IPS-18a (cell line): Measurements from ENCODE around the gene HAVCR2.
"Not testable (repeated sequence)": the region's sequence is repeated elsewhere in the genome, so short reads cannot be mapped to it uniquely, and the experiment has no call there.

Experiments
- H3K27ac ChIP-seq: one replicate; pipeline ENCODE4 v1.5.1; 2013; ENCODE audit warnings: low read length
- H3K27me3 ChIP-seq: one replicate; pipeline ENCODE4 v1.6.1; 2013; ENCODE audit warnings: mild to moderate bottlenecking, low read length; ENCODE audit not compliant: control insufficient read depth, insufficient read depth
- H3K36me3 ChIP-seq: one replicate; pipeline ENCODE4 v1.6.1; 2013; ENCODE audit warnings: low read depth, low read length; ENCODE audit not compliant: control insufficient read depth
- H3K4me1 ChIP-seq: one replicate; pipeline ENCODE4 v1.6.1; 2013; ENCODE audit warnings: low read depth, low read length; ENCODE audit not compliant: control insufficient read depth
- H3K4me3 ChIP-seq: one replicate; pipeline ENCODE4 v1.5.1; 2013; ENCODE audit warnings: low read length
- H3K9ac ChIP-seq: one replicate; pipeline ENCODE4 v1.6.1; 2013; ENCODE audit warnings: mild to moderate bottlenecking, low read length, moderate library complexity
- H3K9me3 ChIP-seq: one replicate; pipeline ENCODE4 v1.6.1; 2013; ENCODE audit warnings: low read depth, low read length; ENCODE audit not compliant: control insufficient read depth

HAVCR2 gene

DNA sequence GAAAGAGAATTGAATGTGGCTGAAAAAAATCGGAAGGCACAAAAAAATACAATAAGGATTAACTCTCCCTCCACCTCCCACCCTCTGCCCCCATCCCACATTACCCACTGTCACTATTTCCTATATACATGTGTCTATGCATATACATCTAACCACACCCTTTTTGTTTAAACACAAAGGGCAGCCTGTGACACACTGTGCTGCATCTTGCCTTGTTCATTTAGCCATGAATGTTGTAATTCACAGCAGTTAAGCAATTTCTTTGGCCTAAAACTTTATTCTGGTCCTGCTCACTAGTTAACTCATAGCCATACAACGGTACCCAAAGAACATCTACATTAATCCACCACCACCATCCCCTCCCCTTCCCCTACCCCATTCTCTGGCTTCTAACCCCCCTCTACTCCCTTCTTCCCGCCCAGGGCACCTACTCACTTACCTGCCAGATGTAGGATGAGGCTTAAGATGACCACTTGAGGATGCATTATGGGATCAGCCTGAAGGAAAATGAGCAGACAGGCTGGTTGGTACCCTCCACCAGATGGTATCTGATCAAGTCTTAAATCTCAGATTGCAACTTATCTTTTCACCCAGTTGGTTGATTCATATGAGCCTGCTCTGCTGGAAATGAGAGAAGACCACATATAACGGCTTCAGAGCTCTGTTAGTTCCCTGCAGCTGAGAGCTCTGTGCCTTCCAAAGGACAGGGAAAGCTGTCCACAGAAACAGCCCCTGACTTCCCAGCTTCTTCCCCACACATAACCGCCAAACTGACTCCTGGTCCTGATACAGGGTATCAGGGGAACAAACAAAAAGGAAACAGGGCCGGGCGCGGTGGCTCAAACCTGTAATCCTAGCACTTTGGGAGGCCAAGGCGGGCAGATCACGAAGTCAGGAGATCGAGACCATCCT lies 51.1 kb downstream of the HAVCR2 start:
- H3K27ac ChIP-seq = no peak overlapping the region
- no peak overlapping the region for H3K9ac ChIP-seq
- no peak overlapping the region for H3K4me3 ChIP-seq
- H3K36me3 ChIP-seq = no peaks in the 10 kb centered on the region
- H3K9me3 ChIP-seq = no peaks in the 10 kb centered on the region
- no peaks in the 10 kb centered on the region for H3K4me1 ChIP-seq
- H3K27me3 ChIP-seq = no peaks in the 10 kb centered on the region

DNA sequence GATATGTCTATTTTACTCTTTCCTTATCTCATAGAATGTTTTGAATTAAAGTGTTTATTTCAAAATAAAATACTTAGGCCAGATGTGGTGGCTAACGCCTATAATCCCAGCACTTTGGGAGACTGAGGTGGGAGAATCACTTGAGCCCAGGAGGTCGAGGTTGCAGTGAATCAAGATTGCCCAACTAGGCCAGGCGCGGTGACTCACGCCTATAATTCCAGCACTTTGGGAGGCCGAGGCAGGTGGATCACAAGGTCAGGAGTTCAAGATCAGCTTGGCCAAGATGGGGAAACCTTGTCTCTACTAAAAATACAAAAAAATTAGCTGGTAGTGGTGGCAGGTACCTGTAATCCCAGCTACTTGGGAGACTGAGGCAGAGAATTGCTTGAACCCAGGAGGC lies 52.0 kb downstream of the HAVCR2 start:
- H3K4me1 ChIP-seq, H3K27ac ChIP-seq, H3K9me3 ChIP-seq, H3K36me3 ChIP-seq, H3K27me3 ChIP-seq, H3K4me3 ChIP-seq, H3K9ac ChIP-seq: not testable (repeated sequence)

GRCh38 chr5:157051604-157052245 lies 57.1 kb downstream of the HAVCR2 start:
- H3K9me3 ChIP-seq = no peaks in the 10 kb centered on the region
- no peak overlapping the region for H3K9ac ChIP-seq
- peaks cover 10% of the 10 kb centered on the region for H3K4me1 ChIP-seq
- no peaks in the 10 kb centered on the region for H3K27me3 ChIP-seq
- no peak overlapping the region for H3K4me3 ChIP-seq
- H3K36me3 ChIP-seq = no peaks in the 10 kb centered on the region
- no peak overlapping the region for H3K27ac ChIP-seq

DNA sequence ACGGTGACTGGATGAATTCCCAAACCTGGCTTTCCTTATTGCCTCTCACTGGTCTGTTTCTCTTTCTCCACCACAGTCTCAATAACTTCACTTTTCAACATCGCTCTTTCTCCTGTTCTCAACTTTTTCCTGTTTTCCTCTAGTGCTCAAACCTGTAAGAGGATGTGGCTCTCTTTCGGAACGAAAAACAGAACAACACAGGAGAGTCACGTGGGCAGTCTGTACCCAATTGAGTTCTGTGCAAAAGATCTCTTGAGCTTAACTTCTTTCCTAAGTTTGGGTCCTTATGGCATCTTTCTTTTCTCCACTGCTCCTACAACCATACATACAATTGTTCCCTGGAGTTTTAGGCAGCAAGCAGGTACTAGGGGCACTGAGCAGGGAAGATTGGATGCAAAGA lies 58.8 kb downstream of the HAVCR2 start:
- no peak overlapping the region for H3K27ac ChIP-seq
- peaks cover 10% of the 10 kb centered on the region for H3K4me1 ChIP-seq
- H3K9ac ChIP-seq = no peak overlapping the region
- H3K4me3 ChIP-seq = no peak overlapping the region
- H3K36me3 ChIP-seq = no peaks in the 10 kb centered on the region
- no peaks in the 10 kb centered on the region for H3K9me3 ChIP-seq
- H3K27me3 ChIP-seq = no peaks in the 10 kb centered on the region

- Histone ChIP-seq H3K9ac (no peak overlapping the region), H3K4me3 (no peak overlapping the region), H3K36me3 (no peaks in the 10 kb centered on the region), H3K9me3 (no peaks in the 10 kb centered on the region), H3K4me1 (peaks cover 10% of the 10 kb centered on the region), H3K27ac (no peak overlapping the region), H3K27me3 (no peaks in the 10 kb centered on the region)
Observed at GRCh38 chr5:157049605-157050004, 59.2 kb downstream of the HAVCR2 start.

DNA sequence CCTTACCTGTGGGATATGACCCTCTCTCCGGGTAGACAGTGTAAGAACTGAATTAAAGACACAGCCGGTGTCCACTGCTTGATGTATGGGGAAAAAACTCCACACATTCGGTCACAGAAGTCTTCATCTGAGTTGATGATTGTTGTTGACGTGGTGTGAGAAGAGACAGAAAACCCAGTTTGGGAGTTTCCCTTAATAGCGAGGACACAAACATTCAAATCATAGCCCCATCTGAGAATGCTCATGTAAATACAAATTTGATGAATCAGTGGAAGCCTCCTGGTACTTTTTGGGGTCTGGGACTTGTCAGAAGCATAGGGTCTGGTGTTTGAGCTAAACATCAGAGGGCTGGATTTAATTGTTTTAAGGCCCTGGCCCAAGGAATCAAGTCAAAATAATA lies 60.9 kb downstream of the HAVCR2 start:
- Histone ChIP-seq H3K4me3 (no peak overlapping the region), H3K9ac (no peak overlapping the region), H3K36me3 (no peaks in the 10 kb centered on the region), H3K4me1 (peaks cover 10% of the 10 kb centered on the region), H3K27ac (no peak overlapping the region), H3K9me3 (no peaks in the 10 kb centered on the region), H3K27me3 (no peaks in the 10 kb centered on the region)

DNA sequence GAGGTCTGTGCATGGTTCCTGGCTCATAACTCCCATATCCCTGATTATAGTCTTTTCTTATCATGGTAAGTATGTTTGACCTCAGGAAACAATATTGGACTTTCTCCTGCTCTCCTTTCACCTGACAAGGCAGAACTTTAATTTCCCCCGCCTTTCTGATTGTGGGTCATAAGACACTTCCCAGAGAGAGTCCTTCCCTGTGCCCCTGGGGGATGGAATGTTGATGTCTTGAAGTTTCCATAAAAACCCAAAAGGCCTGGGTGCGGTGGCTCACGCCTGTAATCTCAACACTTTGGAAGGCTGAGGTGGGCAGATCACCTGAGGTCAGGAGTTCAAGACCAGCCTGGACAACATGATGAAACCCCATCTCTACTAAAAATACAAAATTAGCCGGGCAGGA lies 61.8 kb downstream of the HAVCR2 start:
- not testable (repeated sequence) for H3K36me3 ChIP-seq, H3K27me3 ChIP-seq, H3K9ac ChIP-seq, H3K4me3 ChIP-seq, H3K4me1 ChIP-seq, H3K9me3 ChIP-seq, H3K27ac ChIP-seq

DNA sequence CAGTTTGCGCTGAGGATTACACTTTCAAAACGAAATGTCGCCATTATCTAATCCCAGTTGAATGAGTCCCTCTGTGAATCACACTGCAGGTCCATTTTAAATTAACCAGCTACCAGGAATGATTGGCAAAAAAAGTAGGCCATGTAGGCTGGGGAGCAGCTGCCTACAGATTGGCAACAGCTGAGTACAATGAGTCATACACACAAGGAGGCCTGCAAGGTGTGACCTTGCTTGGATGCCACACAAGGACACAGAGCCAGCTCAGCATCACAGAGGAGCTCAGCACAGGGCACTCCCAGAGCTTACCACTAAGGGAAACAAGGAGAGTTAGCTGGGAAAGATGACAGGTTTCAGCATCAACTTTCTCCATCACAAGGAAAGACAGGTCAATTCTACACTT lies 62.8 kb downstream of the HAVCR2 start:
- H3K4me3 ChIP-seq = no peak overlapping the region
- H3K9ac ChIP-seq = no peak overlapping the region
- no peaks in the 10 kb centered on the region for H3K27me3 ChIP-seq
- no peak overlapping the region for H3K27ac ChIP-seq
- no peaks in the 10 kb centered on the region for H3K9me3 ChIP-seq
- no peaks in the 10 kb centered on the region for H3K36me3 ChIP-seq
- peaks cover 10% of the 10 kb centered on the region for H3K4me1 ChIP-seq

DNA sequence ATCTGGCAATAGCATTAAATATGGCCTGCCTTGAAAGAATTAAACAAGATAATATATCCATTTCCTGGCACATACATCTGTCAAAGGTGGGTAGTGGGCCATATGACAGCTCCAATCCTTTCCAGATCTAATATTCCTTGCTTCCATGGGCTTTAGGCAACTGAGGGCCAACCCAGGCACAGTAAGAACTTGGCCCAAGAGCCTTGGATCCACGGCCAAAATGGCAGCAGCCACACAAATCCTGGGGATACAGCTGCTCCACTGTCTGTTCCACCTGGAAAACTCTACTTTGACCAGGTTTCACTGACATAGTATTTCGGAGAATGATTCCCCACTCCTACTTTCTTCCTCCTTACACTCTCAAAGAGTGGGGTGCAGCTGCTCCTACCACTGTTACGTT lies 63.2 kb downstream of the HAVCR2 start:
- Histone ChIP-seq H3K9ac (no peak overlapping the region), H3K27me3 (no peaks in the 10 kb centered on the region), H3K27ac (no peak overlapping the region), H3K36me3 (no peaks in the 10 kb centered on the region), H3K9me3 (no peaks in the 10 kb centered on the region), H3K4me3 (no peak overlapping the region), H3K4me1 (peaks cover 10% of the 10 kb centered on the region)

DNA sequence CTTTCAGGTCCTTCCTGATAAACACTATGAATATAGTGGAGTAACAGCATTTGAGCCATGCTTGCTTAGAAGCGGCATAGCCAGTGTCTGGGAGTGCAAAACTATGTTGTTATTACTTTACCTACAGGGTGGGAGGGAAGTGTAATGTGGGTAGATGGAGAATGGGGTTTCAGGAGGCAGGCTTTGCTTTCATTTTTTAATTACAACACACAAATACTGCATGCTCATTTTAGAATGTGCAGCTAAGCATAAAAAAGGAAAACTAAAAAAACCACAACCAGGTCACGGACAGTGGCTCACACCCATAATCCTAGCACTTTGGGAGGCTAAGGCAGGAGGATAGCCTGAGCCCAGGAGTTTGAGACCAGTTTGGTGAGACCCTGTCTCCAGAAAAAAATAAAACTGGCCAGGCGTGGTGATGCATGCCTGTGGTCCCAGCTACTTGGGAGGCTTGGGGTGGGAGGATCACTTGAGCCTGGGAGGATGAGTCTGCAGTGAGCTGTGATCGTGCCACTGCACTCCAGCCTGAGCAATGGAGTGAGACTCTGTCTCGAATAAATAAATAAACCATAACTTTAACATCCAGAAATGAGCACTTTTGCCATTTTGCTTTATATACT lies 70.2 kb downstream of the HAVCR2 start:
- Histone ChIP-seq H3K36me3 (no peaks in the 10 kb centered on the region), H3K27me3 (no peaks in the 10 kb centered on the region), H3K4me1 (peaks cover 6% of the 10 kb centered on the region), H3K9ac (no peak overlapping the region), H3K27ac (no peak overlapping the region), H3K9me3 (no peaks in the 10 kb centered on the region), H3K4me3 (no peak overlapping the region)
